ENCODE data around the gene PLAA. TPM values are rescaled to one million over a fixed set of nuclear protein-coding genes. Genes with fewer than 3 reads are reported as not detected.

The PLAA gene
- 10 to 100 TPM; 24.3 to 35.2 (median 26.7) TPM for total RNA-seq

- 0% methylated on average over 35 to 76 of the region's 76 CpGs for WGBS, 2 donors
- no peaks in the 10 kb centered on the region for H3K27me3 ChIP-seq
These were observed at the start of gene PLAA for GRCh38 chr9:26946753-26947727. Gene PLAA, minus strand, starts transcription at chr9:26947242. Its CDS starts 197 bp downstream, at chr9:26947045.

GRCh38 chr9:26995810-26996209 lies 48.8 kb upstream of the PLAA start:
- no peaks in the 10 kb centered on the region for H3K9me3 ChIP-seq
- H3K4me1 ChIP-seq = no peaks in the 10 kb centered on the region
- no peak overlapping the region for H3K4me3 ChIP-seq
- peaks cover 0 to 23% (median 0%) of the 10 kb centered on the region in 3 donors for H3K36me3 ChIP-seq
- no peak for TF ChIP-seq EP300 (IDR thresholded peaks at IDR 0.05)
- TF ChIP-seq CTCF (IDR thresholded peaks at IDR 0.05) = no peak
- no peak for TF ChIP-seq POLR2A (IDR thresholded peaks at IDR 0.05)
- DNase-seq (ENCODE audit: low spot score in 2 of 2) = no peak
- H3K27ac ChIP-seq = no peak overlapping the region
- no peaks in the 10 kb centered on the region for H3K27me3 ChIP-seq
- 80 to 85% methylated on average over 2 of the region's 2 CpGs for WGBS, 2 donors

More at GRCh38 chr9:26946753-26947727, at the start of gene PLAA:
- H3K27ac ChIP-seq = peak within 1 kb of the TSS; percentile 97 to 98 (median 98)
- H3K4me1 ChIP-seq = peaks cover 0 to 48% (median 16%) of the 10 kb centered on the region in 4 donors
- H3K36me3 ChIP-seq = no peaks in the 10 kb centered on the region
- H3K4me3 ChIP-seq = peak within 1 kb of the TSS; percentile 91 to 99 (median 96)
- no peaks in the 10 kb centered on the region for H3K9me3 ChIP-seq
- peak; percentile 88 to 91 for TF ChIP-seq EP300 (IDR thresholded peaks at IDR 0.05)
- TF ChIP-seq CTCF (IDR thresholded peaks at IDR 0.05) = peak in 1 of 5 experiments; percentile 37
- TF ChIP-seq POLR2A (IDR thresholded peaks at IDR 0.05) = peak in 1 of 2 donors; percentile 36
- peak; percentile 76 to 87 for DNase-seq (ENCODE audit: low spot score in 2 of 2)

- Histone ChIP-seq H3K4me3 (no peak overlapping the region), H3K36me3 (peaks cover 0 to 81% (median 0%) of the 10 kb centered on the region in 3 donors), H3K4me1 (no peaks in the 10 kb centered on the region), H3K27ac (no peak overlapping the region), H3K27me3 (no peaks in the 10 kb centered on the region), H3K9me3 (no peaks in the 10 kb centered on the region)
- TF ChIP-seq POLR2A (IDR thresholded peaks at IDR 0.05) = no peak
- no peak for TF ChIP-seq EP300 (IDR thresholded peaks at IDR 0.05)
- no peak for TF ChIP-seq CTCF (IDR thresholded peaks at IDR 0.05)
- WGBS, 2 donors = 77 to 84% methylated on average over 1 of the region's 1 CpG
- no peak for DNase-seq (ENCODE audit: low spot score in 2 of 2)
These were observed 36.3 kb upstream of the PLAA start for GRCh38 chr9:26983340-26983739.

GRCh38 chr9:26975728-26976707 lies 29.0 kb upstream of the PLAA start:
- Histone ChIP-seq H3K36me3 (peaks cover 0 to 19% (median 0%) of the 10 kb centered on the region in 3 donors), H3K4me3 (peak overlapping the region in 1 of 4 donors; percentile 18), H3K27ac (peak overlapping the region in 1 of 4 donors; percentile 0), H3K4me1 (peaks cover 0 to 5% (median 0%) of the 10 kb centered on the region in 4 donors), H3K9me3 (no peaks in the 10 kb centered on the region), H3K27me3 (no peaks in the 10 kb centered on the region)
- WGBS, 2 donors = 81% methylated on average over 18 of the region's 18 CpGs
- DNase-seq (ENCODE audit: low spot score in 2 of 2) = peak in 1 of 2 donors; percentile 42
- TF ChIP-seq CTCF (IDR thresholded peaks at IDR 0.05) = peak; percentile 32 to 57 (median 42)
- no peak for TF ChIP-seq EP300 (IDR thresholded peaks at IDR 0.05)

All from tibial nerve (tissue), 4 donors.